NCI-H748 treated with DMSO at 0.1 percent for 48 hours (cell line): Measurements from ENCODE around the gene BAIAP3.
"Not testable (repeated sequence)": the region's sequence is repeated elsewhere in the genome, so short reads cannot be mapped to it uniquely, and the experiment has no call there.

ENCODE experiments used
- DNase-seq: peaks from one replicate; lab custom pipeline; 2025; lab: John Stamatoyannopoulos, UW

Gene BAIAP3

DNA sequence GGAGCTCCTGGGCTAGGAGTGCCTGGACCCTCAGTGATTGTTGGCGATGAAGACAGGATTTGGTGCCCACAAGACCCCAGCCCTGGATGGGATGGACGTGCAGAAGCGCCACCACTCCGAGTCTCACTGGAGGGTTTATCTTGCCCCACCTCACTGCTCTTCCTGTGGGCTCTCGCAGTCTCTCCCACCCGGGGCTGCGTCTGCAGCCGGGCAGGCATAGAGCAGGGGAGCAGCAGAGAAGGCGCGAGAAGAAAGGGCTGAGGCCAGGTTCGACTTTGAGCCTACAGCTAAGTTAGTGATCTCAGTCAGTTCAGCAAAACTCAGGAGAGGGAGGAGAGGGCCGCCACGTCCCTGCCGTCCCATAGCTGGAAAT is 17.4 kb upstream of the BAIAP3 start:
- DNase-seq = no peak

DNA sequence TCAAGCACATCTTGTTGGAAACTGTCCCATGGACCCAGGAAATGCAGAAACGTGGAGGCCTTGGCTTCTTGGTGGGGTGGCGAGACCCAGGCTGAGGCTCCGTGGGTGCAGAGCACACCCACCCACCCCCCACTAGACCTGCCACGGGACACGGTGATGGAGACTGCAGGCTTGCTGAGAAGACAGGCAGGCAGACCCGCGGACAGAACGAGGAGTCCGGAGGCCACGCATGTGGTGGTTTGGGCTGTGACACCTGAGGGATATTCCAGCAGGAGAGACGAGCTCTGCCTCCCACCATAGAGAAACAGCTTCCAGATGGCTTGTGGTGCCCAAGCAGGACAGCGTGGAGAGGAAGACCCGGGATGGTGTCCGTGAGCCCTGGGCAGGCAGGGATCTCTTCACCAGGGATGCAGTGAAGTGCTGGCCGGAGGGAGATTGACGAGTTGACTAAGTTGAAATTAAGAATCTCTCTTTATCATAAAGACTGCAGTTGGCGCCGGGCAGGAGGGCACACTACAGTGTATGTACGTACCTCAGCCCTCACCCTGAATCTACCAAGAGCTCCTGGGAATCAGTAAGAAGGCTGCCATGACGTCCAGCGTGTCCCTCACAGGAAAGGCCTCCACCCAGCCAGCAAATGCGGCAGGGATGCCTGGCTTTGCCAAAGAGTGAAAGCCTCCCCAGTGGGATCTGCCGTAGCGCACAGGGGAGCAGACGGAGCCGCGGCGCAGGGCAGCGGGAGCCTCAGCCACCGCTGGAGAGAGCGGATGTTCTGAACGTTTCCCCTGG is 15.8 kb upstream of the BAIAP3 start:
- DNase-seq = no peak

DNA sequence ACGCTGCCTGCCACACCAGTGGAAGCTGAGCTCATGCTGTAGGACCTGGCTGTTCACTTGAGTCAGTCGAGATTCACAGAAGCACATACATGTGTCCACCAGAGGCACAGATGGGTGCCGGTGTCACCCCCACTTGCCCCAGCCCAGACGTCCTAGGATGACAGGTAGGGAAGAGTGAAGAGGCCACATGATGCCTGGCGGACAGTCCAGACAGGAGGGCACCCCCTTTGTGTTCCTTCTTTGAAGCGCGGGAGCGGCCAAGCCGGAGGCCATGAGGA is 15.2 kb upstream of the BAIAP3 start:
- no peak for DNase-seq

DNA sequence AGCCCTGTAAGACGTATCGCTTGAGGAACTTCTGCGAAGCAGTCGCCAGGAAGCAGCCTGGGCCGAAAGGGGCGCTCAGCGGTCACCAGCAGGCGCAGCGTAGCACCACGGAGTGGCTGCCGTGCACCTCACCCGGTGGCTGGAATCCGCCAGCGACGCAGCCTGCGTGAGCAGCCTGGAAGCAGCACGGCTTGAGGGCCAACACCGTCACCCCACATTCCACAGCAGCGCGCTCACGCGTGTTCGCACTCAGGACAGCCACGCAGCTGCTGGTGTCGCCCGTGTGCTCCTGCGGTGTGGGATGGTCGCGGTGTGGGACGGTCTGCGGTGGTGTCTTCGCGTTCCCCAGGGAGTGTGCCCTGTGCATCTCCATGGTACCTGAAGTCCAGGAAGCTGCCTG is 14.4 kb upstream of the BAIAP3 start:
- no peak for DNase-seq

DNA sequence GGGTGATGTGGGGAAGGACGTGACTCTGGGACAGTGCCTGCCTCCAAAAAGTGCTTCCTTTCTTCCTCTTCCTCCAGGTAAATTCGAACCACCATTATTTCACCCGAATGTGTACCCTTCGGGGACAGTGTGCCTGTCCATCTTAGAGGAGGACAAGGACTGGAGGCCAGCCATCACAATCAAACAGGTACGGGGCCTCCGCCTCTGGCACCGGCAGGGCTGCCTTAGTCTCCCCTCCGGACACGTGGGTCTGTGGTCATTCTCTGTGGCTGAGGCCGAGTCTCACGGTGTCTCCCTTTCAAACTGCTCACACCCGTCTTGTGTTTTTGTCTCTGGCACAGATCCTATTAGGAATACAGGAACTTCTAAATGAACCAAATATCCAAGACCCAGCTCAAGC is 13.3 kb upstream of the BAIAP3 start:
- DNase-seq = no peak

DNA sequence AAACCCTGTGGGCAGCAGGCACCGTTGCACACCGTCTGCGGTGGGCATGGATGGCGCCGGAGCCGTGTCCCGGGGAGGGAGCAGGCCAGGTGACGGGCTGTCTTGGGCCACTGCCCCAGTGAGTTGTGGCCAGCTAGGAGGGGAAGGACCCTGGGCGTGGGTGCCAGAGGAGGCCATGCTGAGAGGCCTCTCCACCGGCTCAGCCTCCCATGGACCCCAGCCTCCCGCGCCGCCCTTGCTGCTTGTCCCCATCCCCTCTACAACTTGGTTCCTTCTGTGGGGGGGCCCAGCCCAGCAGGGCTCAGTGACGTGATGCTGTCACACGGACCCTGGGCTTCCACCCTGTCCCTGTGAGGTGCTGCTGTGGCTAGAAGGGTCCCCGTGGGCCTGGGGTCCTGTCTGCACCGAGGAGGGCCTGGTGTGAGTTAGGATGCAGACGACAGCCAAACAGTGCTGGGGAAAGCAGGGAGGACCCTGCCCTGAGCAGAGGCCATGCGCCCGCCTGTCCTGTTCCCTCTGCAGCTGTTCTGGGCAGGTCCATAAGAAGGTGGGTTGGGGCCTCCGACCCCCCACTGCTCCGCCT is 12.7 kb upstream of the BAIAP3 start:
- DNase-seq = no peak

DNA sequence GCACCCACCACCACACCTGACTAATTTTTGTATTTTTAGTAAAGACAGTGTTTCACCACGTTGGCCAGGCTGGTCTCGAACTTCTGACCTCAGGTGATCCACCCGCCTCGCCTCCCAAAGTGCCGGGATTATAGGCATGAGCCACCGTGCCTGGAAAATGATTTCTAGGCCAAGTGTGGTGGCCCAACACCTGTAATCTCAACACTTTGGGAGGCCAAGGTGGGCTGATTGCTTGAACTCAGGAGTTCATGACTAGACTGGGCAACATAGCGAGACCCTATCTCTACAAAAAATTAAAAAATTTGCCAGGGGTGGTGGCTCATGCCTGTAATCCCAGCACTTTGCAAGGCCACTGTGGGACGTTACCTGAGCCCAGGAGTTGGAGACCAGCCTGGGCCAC is 11.0 kb upstream of the BAIAP3 start:
- DNase-seq = no peak

DNA sequence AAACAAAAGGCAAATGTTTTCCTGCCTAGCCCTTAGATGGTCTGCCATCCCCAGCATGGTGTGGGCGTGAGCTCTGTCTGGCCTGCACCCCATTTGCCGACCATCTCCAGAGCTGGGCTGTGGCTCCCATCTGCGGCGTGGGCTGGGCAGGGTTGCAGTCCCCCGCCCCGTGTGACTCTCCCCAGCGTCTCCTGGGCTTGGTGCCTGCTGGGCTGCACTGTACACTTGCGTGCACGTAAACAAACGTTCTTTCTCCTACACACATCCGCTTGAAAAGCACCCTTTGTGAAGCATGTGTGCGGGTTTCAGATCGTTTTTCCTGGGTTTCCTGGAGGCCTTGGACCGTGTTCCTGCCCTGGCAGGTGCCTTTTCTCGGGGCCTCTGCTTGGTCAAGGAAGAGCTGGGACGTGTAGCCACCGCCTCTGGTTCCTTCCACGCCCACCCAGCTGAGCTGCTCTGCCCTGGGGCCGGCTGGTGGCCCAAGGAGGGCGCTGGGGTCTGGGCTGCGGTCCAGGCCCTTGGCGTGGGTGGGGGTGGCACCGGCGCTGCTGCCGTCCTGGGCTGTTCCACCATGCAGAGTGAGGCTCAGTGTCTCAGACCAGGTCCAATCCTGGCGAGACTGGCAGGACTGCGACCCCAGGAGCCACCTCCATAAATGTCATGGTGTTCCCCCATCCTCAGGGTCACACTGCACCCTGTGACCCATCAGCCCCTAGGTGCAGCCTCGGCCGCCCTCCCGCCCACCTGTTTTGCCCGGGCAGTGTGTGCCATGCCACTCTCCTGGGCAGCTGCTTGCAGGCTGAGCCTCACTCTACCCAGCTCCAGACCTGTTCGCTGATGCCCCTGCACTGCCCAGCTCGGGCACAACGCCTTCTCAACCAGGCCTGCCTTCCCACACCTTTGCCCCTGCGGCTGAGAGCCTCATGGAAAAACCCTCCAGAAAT is 9.9 kb upstream of the BAIAP3 start:
- DNase-seq = no peak

DNA sequence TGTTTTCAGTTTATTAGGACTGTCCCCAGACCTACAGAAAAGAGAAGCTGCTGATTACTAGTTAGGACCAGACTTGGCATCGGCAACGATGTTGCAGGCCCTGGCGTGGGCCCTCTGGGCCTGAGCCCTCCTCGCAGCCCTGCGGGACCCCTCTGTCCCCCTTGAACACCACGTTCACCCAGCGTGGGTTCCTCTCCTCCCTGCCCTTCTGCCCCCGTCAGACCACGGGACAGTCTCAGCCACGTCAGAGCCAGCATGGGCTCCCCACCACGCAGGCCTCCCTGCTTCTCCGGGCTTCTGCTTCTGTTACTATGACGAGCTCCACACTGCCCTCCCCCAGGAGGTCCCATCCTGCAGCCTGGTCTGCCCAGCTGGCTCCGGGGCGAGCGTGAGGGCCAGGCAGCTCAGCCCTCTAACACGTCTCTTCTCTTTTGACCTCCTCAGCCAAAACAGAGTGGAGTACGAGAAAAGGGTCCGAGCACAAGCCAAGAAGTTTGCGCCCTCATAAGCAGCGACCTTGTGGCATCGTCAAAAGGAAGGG is 9.1 kb upstream of the BAIAP3 start:
- no peak for DNase-seq

DNA sequence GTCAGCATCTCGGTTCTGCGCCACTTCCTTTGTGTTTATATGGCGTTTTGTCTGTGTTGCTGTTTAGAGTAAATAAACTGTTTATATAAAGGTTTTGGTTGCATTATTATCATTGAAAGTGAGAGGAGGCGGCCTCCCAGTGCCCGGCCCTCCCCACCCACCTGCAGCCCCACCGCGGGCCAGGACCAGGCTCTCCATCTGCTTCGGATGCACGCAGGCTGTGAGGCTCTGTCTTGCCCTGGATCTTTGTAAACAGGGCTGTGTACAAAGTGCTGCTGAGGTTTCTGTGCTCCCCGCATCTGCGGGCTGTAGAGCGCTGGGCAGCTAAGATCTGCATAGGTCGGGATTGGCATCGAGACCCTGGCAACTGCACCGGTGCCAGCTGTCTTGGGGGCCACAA is 8.2 kb upstream of the BAIAP3 start:
- no peak for DNase-seq

DNA sequence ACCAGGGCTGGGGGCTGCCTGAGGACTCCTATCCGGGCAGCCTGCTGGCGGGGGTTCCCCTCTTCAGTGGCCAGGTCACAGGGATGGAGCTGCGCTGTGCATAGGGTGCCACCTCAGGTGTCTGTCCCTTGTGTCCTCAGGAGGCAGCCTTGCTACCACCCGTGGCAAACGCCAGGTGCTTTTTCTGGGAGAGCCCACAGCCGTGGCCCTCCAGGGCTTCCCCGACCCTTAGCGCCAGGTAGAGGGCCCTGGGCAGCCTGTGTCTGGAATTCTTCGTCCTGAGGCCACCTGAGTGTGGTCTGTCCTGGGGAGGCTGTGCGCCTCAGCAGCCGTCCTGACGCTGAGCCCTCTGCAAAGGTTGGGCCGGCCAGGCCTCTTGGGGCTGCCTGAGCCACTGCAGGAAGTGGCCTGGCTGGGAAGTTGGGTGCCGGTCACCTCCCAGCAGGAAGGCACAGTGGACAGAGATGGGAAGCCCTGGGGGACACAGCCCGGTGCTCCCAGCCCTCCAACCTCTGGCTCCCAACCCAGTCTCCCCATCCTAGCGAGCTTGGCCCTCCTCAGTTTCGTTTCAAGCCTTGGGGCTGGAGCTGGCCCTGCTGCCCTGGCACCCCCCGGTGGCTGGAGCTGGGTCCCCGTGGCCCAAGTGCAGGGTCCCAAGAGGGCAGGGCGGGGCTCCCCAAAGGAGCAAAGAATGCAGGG is 7.6 kb upstream of the BAIAP3 start:
- no peak for DNase-seq

DNA sequence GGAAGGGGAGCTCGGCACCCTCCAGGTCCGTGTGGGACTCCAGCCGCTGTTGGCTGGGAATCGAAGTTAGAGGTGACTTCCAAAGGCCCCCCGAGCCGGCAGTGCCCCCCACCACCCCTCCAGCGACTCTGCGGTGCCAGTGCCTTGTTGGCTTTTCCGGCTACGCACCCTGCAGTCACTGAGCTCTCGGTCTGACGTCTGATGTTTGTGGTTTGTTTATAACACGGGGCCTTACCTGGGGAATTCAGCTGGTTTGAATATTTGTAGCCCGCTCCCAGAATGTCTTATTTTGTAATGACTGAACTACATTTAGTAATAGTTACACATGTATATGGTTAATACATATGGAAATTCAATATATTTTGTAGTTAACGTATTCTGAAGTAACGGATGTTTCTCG is 7.1 kb upstream of the BAIAP3 start:
- no peak for DNase-seq

DNA sequence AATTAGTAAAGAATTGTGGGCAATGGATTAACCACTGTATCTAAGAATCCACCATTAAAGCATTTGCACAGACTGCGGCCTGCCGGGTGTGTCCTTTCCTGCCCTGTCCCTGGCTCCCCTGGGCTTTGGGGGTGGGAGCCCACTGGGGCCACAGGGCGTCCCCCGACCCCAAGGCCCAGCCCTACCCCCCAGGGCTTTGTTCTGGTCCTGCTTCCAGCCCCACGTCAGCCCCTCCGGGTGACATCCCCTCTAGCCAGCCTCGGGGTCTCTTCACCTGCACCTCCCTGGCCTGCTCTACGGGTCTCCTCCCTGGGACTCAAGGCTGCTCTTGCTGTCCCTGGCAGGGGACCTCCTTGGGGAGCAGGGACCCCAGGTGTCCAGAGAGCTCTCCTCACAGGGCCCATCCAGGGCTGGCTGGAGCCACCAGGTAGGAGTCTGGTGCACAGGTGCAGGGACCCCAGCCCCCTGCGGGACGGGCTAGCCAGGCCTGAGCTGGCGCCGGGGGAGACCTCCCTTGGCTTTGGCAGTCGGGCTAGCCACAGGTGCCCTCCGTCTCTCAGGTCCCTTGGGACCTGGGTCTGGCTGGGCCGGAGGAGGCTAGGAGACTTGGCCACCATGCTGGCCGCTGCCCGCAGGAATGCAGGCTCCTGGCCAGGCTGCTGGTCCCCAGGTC is 6.4 kb upstream of the BAIAP3 start:
- no peak for DNase-seq

DNA sequence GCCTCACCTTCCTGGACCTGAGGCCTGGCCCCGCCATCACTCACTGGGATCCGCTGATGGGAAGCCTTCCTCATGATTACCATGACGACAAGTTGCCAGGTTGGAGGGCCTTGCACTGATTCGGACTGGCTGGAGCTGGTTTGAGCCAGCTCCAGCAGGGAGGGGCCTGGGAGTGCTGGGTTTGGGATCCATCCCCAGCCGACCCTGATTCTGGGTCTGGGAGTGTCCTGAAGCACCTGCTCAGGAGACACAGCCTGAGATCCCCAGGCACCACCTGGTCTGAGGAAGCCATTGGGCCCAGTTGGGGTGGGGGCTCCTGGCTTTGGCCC is 5.9 kb upstream of the BAIAP3 start:
- no peak for DNase-seq

DNA sequence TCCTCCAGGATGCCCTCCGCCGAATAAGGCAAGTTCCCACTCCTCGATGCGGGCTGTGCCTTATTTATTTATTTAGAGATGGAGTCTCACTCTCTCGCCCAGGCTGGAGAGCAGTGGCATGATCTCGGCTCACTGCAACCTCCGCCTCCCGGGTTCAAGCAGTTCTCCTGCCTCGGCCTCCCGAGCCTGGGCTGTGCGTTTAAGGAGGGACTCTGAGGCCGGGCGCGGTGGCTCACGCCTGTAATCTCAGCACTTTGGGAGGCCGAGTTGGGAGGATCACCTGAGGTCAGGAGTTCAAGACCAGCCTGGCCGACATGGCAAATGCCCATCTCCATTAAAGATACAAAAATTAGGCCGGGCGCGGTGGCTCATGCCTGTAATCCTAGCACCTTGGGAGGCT is 5.3 kb upstream of the BAIAP3 start:
- DNase-seq = not testable (repeated sequence)

DNA sequence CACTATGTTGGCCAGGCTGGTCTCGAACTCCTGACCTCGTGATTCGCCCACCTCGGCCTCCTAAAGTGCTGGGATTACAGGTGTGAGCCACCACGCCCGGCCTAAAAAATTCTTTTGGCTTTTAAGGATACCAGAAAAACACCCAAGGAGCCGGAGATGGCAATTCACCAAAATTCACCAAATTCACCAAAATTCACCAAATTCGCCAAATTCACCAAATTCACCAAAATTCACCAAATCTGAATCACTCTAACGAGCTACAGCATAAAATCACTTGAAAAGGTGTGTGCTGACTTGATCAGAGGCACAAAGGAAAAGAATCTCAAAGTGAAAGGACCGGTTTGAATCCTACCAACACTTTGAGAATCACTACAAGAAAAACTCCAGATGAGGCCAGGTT is 4.5 kb upstream of the BAIAP3 start:
- not testable (repeated sequence) for DNase-seq

DNA sequence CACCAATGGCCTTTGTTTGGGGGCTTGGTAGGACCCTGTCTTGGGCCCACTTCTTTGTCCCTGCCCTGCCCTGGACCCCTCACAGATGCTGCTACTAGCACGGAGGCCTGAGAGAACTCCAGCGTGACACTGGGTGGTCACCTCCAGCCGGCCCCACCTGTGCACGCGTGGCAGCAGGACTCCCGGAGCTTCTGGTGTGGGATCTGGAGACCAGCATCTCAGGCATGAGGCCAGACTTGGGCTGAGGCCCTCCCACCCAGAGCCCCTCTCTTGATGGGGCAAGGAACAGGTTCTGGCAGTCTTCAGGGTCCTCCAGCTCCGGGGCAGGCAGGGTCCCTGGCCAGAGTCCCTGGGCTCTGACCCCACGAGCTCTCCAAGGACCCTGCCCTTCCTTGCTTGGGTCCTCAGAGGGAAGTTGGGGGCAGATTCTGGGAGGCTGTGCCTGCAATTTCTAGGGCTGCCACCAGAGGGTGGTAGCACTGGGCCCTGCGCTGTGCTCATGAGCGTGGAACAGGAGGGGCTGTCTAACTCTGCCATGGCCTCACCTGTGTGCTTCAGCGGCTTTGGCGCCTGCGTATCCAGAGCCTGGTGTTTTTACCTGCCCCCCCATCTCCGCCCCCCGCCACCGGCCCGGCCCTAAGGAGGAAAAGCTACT is 3.1 kb upstream of the BAIAP3 start:
- no peak for DNase-seq

DNA sequence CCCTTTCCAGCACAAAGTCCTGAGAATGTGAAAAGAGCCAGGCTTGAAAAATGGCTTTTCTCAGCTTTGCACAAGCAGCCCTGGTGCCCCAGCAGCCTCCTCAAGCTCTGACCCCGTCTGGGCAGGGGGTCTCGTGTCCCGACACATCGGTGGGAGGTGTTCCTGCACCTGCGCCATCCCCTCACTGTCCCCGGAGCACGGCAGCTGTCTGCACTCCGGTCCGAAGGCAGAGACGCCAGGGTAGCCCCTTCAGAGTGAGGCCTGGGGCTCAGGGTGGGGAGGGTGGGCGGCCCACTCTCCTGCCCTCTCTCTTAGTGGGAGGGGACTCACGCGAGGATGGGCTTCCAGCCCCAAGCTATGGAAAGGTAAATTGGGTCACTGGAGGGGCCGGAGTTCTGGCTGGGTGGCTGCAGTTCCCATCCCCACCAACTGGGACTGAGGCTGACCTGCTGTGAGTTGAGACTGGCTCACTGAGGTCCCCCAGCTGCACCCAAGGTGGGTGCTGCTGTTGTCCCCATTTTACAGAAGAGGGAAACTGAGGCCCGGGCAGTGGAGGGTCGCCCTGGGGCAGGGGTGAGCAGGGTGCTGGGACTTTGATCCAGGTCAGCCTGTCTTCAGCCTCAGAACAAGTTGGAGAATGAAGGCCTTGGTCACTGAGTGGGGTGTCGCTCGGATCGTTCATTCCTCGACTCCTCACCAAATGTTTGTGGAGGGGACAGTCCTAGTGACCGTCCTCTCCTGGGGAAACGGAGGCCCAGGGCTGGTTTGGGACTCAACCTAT is 2.3 kb upstream of the BAIAP3 start:
- DNase-seq = no peak

DNA sequence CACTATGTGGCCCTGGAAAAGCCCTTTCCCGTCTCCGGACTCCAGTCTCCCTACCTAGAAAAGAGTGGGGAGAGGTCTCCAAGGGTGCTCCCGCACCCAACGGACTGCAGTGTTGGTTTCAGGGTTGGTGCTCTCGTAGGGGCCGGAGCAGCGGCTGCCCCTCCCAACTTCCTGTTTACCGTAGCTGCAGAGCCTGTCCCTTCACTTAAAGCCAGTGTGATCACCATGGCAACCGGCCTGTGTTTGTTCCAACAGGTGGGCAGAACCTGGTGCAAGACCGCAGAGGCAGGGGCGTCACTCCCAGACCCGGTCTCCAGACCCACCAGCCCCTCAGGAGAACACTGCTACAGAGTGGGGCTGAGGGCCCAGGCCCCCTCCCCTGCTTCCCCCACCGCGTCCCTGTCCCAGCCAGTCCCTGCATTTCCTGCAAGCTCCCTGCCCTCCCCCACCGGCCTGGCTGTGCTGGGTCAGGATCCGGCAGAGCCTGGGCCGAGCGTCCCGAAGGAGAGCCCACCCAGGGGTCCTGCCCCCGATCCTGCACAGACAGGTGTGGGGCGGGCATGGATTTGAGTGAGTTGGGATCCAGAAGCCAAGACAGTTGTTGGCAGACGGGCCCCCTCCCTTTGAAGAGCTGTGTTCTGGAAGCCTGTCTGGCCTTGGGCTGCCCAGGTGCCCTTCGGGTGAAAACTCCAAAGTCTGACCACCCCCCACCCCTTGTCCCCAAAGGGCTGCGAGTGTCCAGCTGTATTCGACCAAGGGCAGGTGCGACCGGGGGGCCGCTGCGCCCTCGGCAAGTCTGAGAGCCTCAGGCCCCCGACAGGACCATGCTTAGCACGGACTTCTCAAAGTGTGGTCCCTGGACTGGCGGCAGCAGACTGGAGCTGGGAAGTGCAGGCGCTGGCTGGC is 1.5 kb upstream of the BAIAP3 start:
- DNase-seq = peak; percentile 82
